Vagina (tissue), 2 donors: ENCODE measurements around the gene ZFHX3. TPM values are rescaled to one million over a fixed set of nuclear protein-coding genes. Genes with fewer than 3 reads are reported as not detected.

Experiments
- DNase-seq, 2 donors: peaks; one replicate each; pipeline ENCODE4 v3.0.0-alpha.2; 2017; ENCODE audit errors: extremely low spot score in 2 of 2
- H3K27ac ChIP-seq: fragments of 200-600 bp; sonication (generic); one replicate; pipeline ENCODE4 v1.5.1; 2019
- H3K27me3 ChIP-seq: fragments of 200-600 bp; sonication (generic); one replicate; pipeline ENCODE4 v1.5.1; 2019
- H3K36me3 ChIP-seq, 2 donors: fragments of 200-600 bp; sonication (generic); one replicate each; pipeline ENCODE4 v1.5.1; 2017 to 2019
- H3K4me1 ChIP-seq: fragments of 200-600 bp; sonication (generic); one replicate; pipeline ENCODE4 v1.5.1; 2019
- H3K4me3 ChIP-seq, 2 donors: fragments of 200-600 bp; sonication (generic); 1 replicate in 1 of 2; 2 replicates in 1 of 2; pipeline ENCODE4 v1.5.1; 2016 to 2019
- H3K9me3 ChIP-seq: fragments of 200-600 bp; sonication (generic); one replicate; pipeline ENCODE4 v1.5.1; 2019
- POLR2A ChIP-seq, 2 donors: fragments of 450-650 bp; IDR thresholded peaks; one replicate each; pipeline ENCODE4 v1.6.1; 2017; ENCODE audit warnings: antibody characterized with exemption in 2 of 2, mild to moderate bottlenecking in 2 of 2, moderate library complexity in 2 of 2
- POLR2AphosphoS5 ChIP-seq, 2 donors: sonication (generic); formaldehyde crosslinking; IDR thresholded peaks; one replicate each; pipeline ENCODE4 v1.9.0; 2017; ENCODE audit warnings: antibody characterized with exemption in 2 of 2, mild to moderate bottlenecking in 2 of 2, low read depth in 1 of 2; ENCODE audit not compliant: insufficient read depth in 1 of 2
- intact Hi-C: fragments of 100-400 bp; cut with DNase I; formaldehyde crosslinking; loops from one replicate; pipeline ENCODE4 v1.15.1; 2023
- total RNA-seq: library from RNA; depleted of rRNA; stranded (reverse); fragments of >200 nt; gene quantifications from one replicate; pipeline ENCODE4 v1.2.3, GENCODE V29; 2016
- TF ChIP-seq, protein P1 (sequence below), 3 experiments: fragments of 450-650 bp in 2 of 3; fragments of 200-600 bp in 1 of 3; sonication (generic) in 1 of 3; IDR thresholded peaks; one replicate each; pipeline ENCODE4 v1.5.1; 2017 to 2019; ENCODE audit warnings: antibody characterized with exemption in 3 of 3, mild to moderate bottlenecking in 2 of 3, moderate library complexity in 2 of 3

Gene ZFHX3
- total RNA-seq, 1 donor from 2014 or later = 28.0 TPM

DNA sequence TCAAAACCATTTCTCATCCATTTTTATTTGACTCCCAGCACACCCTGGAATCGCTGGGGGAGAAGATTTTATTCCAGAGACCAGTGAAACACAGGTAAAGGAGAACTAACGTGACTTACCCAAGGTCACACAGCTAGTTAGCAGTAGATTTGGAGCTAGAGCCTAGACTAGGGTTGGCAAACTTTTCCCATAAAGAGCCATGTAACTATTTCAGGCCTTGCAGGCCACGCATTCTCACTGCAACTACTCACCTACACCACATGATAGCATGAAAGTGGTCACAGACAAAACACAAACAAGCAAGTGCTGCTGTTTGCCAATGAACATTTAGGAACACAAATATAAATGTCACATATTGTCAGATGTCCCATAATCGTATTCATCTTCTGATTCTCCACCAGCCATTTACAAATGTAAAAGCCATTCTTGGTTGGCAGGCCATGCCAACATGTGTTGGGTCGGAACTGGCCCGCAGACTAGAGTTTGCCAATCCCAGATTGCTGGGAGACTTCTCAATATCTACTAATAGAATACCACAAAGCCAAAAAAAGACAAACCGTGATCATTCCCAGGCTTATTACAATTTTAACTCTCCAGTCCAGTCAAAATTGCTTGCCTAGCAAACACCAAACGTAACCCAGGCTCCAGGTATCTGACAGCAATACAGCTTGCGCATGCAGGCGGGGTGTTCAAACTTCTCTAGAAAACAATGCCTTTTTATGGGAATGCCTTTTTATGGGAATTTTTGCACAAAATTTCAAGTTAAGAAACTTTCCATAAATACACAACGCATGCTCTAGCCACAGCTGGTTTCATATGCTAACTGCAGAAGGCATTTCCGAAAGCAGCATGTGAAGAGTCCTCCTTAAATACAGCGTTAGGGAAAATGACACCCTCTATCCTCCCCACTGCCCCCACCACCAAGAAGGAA is 20.9 kb downstream of the ZFHX3 start:
- intact Hi-C loops = no loop called here
- no peak for DNase-seq
- TF ChIP-seq POLR2A (IDR thresholded peaks at IDR 0.05) = no peak
- TF ChIP-seq, protein P1, sequence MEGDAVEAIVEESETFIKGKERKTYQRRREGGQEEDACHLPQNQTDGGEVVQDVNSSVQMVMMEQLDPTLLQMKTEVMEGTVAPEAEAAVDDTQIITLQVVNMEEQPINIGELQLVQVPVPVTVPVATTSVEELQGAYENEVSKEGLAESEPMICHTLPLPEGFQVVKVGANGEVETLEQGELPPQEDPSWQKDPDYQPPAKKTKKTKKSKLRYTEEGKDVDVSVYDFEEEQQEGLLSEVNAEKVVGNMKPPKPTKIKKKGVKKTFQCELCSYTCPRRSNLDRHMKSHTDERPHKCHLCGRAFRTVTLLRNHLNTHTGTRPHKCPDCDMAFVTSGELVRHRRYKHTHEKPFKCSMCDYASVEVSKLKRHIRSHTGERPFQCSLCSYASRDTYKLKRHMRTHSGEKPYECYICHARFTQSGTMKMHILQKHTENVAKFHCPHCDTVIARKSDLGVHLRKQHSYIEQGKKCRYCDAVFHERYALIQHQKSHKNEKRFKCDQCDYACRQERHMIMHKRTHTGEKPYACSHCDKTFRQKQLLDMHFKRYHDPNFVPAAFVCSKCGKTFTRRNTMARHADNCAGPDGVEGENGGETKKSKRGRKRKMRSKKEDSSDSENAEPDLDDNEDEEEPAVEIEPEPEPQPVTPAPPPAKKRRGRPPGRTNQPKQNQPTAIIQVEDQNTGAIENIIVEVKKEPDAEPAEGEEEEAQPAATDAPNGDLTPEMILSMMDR (IDR thresholded peaks at IDR 0.05) = no peak
- TF ChIP-seq POLR2AphosphoS5 (IDR thresholded peaks at IDR 0.05; ENCODE audit: insufficient read depth in 1 of 2, low read depth in 1 of 2) = no peak
- H3K27me3 ChIP-seq = no peaks in the 10 kb centered on the region
- H3K4me3 ChIP-seq = no peak overlapping the region
- no peaks in the 10 kb centered on the region for H3K36me3 ChIP-seq
- no peaks in the 10 kb centered on the region for H3K9me3 ChIP-seq
- no peak overlapping the region for H3K27ac ChIP-seq
- peaks cover 46% of the 10 kb centered on the region for H3K4me1 ChIP-seq

DNA sequence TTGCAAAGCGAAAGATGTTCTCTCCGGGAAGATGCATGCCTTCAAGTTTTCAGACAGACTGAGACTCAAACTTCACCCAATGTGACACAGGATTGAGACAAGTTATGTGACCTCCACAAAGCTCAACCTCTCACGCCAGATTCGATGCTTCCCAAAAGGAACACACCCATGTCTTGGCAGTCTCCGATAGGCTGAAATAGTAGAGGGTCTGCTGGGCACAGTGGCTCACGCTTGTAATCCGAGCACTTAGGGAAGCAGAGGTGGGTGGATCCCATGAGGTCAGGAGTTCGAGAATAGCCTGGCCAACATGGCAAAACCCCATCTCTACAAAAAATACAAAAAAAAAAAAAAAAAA is 22.1 kb downstream of the ZFHX3 start:
- TF ChIP-seq, protein P1 (IDR thresholded peaks at IDR 0.05) = no peak
- TF ChIP-seq POLR2AphosphoS5 (IDR thresholded peaks at IDR 0.05; ENCODE audit: insufficient read depth in 1 of 2, low read depth in 1 of 2) = no peak
- no peak for TF ChIP-seq POLR2A (IDR thresholded peaks at IDR 0.05)
- H3K27ac ChIP-seq = peak overlapping the region; percentile 36
- no peaks in the 10 kb centered on the region for H3K9me3 ChIP-seq
- H3K27me3 ChIP-seq = no peaks in the 10 kb centered on the region
- H3K36me3 ChIP-seq = no peaks in the 10 kb centered on the region
- intact Hi-C loops = no loop called here
- H3K4me3 ChIP-seq = no peak overlapping the region
- peaks cover 39% of the 10 kb centered on the region for H3K4me1 ChIP-seq
- no peak for DNase-seq

DNA sequence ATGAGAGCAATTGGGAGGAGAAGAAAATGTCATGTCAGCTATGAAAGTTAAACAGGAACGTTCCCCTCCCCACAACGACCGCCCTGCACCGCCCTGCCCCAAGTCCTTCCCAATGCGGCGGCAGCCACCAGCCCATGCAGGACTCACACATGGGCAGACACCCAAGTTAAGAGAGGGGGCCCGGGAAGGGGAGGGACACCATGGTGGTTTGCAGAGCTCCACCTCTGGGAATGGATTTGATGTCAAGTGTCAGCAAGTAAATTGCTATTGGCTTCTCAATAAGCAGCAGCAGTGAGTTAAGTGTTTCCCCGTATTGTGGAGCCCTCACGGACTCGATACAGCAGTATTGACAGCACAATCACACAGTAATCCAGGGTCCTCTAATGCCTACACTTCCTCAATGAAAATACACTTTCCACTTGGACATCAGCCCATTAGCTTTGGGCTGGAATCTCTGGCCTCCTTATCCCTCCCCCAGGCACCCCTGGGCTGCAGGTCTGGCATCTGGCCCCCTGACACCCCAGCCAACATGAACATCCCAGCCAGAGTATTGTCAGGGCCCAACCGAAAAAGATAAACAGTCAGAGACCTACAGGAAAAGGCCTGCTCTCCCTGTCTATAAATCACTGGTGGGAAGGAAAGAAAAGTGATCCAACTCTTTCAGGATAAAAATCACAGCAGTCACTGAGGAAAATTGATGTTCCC is 22.6 kb downstream of the ZFHX3 start:
- Histone ChIP-seq H3K9me3 (no peaks in the 10 kb centered on the region), H3K4me1 (peaks cover 44% of the 10 kb centered on the region), H3K36me3 (no peaks in the 10 kb centered on the region), H3K27me3 (no peaks in the 10 kb centered on the region), H3K27ac (peak overlapping the region; percentile 36), H3K4me3 (no peak overlapping the region)
- TF ChIP-seq, protein P1 (IDR thresholded peaks at IDR 0.05) = no peak
- TF ChIP-seq POLR2AphosphoS5 (IDR thresholded peaks at IDR 0.05; ENCODE audit: insufficient read depth in 1 of 2, low read depth in 1 of 2) (no peak), POLR2A (IDR thresholded peaks at IDR 0.05) (no peak)
- no peak for DNase-seq
- intact Hi-C loops = no loop called here

DNA sequence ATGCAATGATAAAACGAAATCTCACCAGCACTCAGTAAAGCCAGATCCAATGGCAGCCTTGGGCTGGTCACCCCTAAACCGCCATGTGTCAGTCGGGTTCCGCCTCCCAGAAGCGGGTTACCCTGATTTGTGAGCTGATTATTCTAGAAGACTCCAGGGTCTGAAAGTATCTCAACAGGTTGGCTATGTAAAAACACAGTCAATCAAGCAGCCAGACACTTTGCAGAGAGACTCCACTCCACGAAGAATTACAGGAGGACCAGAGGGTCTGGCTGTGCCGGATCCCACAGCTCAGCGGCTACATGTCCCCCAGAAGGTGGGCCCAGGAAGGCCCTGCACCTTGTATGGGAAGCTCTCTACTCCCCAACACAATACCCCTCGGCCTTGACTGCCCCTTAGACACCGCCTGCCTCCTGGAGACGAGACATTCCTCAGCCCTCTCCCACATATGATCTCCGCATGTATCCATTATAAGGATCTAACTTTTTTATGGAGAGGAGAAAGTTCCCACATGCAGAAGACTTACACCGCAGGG is 23.3 kb downstream of the ZFHX3 start:
- intact Hi-C loops = no loop called here
- no peaks in the 10 kb centered on the region for H3K27me3 ChIP-seq
- H3K27ac ChIP-seq = peak overlapping the region; percentile 36
- H3K4me3 ChIP-seq = no peak overlapping the region
- DNase-seq = no peak
- TF ChIP-seq POLR2AphosphoS5 (IDR thresholded peaks at IDR 0.05; ENCODE audit: insufficient read depth in 1 of 2, low read depth in 1 of 2) = no peak
- no peak for TF ChIP-seq POLR2A (IDR thresholded peaks at IDR 0.05)
- TF ChIP-seq, protein P1 (IDR thresholded peaks at IDR 0.05) = no peak
- H3K9me3 ChIP-seq = no peaks in the 10 kb centered on the region
- peaks cover 50% of the 10 kb centered on the region for H3K4me1 ChIP-seq
- H3K36me3 ChIP-seq = no peaks in the 10 kb centered on the region
